GM12891 (cell line): ENCODE measurements around the gene MED13L.

Source experiments
- PAX5 ChIP-seq: IDR thresholded peaks from 2 replicates; pipeline ENCODE4 v1.6.1; 2011; ENCODE audit warnings: low read length, moderate library complexity, mild to moderate bottlenecking; ENCODE audit not compliant: insufficient read depth, severe bottlenecking
- POLR2A ChIP-seq: IDR thresholded peaks from 2 replicates; pipeline ENCODE4 v1.6.1; 2011; ENCODE audit warnings: low read depth, low read length, control low read depth
- POLR2AphosphoS5 ChIP-seq: IDR thresholded peaks from 2 replicates; pipeline ENCODE4 v1.6.1; 2011; ENCODE audit warnings: low read depth, low read length, control low read depth
- POU2F2 ChIP-seq: IDR thresholded peaks from 2 replicates; pipeline ENCODE4 v1.6.1; 2011; ENCODE audit warnings: low read depth, mild to moderate bottlenecking, control low read depth, low read length, moderate library complexity

DNA sequence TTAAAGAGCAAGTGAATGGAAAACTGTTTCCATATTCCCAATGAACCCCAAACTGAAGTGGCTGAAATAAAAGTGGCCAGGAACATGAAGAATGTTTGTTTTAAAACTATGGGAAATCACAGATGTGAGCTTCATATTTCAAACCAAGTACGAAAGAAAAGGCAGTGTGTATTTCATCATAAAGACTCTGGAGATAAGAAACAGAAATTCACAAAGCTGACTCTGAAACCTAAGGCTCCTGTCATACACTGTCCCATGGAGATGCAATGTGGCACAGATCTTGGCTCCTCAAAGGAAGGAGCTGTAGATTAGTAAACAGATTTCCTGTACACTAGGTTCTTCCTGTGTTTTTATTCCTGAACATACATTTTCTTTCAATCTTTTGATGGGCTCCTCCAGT is 304.4 kb downstream of the MED13L start:
- TF ChIP-seq POLR2A (no peak), PAX5 (no peak), POLR2AphosphoS5 (no peak), POU2F2 (no peak)
